SK-N-SH (cell line): ENCODE measurements around the gene PPP1R37. TPM values are rescaled to one million over a fixed set of nuclear protein-coding genes. Genes with fewer than 3 reads are reported as not detected.

Experiments used
- CTCF ChIA-PET: fragments of 300-600, 350-600 bp; formaldehyde crosslinking; extraction: SDS; loops from one replicate; lab custom pipeline; 2021; lab: Yijun Ruan, JAX
- POLR2A ChIA-PET: fragments of 350-600 bp; sonication (Branson Sonifier 250); formaldehyde crosslinking; extraction: SDS; loops from one replicate; lab custom pipeline; 2020; ENCODE audit warnings: antibody characterized with exemption, inconsistent platforms; lab: Yijun Ruan, JAX
- DNase-seq: peaks from one replicate; pipeline ENCODE4 v3.0.0; 2012
- H2AFZ ChIP-seq: fragments of 200-600 bp; sonication (generic); 2 replicates; pipeline ENCODE4 v1.8.1; 2016; ENCODE audit warnings: antibody characterized with exemption, mild to moderate bottlenecking, low read depth
- H3F3A ChIP-seq: fragments of 200-600 bp; sonication (generic); replicated peaks from 2 replicates; pipeline ENCODE3; 2016; ENCODE audit warnings: antibody characterized with exemption, mild to moderate bottlenecking; ENCODE audit not compliant: insufficient read depth
- H3K27ac ChIP-seq, 2 experiments: fragments of 200-500 bp in 1 of 2; fragments of 200-600 bp in 1 of 2; sonication (Bioruptor generic) in 1 of 2; sonication (generic), shearing (Covaris generic) in 1 of 2; 2 replicates each; pipeline versions ENCODE4 v1.5.1 to v1.6.1; 2014 to 2016; ENCODE audit warnings: low read depth in 2 of 2, inconsistent platforms in 1 of 2, low read length in 1 of 2, mild to moderate bottlenecking in 1 of 2, mixed read lengths in 1 of 2
- H3K27me3 ChIP-seq: fragments of 200-600 bp; sonication (generic), shearing (Covaris generic); 2 replicates; pipeline ENCODE4 v1.6.1; 2016; ENCODE audit warnings: mixed run types; ENCODE audit not compliant: insufficient read depth
- H3K36me3 ChIP-seq, 2 experiments: fragments of 200-500 bp in 1 of 2; fragments of 200-600 bp in 1 of 2; sonication (Bioruptor generic) in 1 of 2; sonication (generic) in 1 of 2; replicated peaks in 1 of 2; 2 replicates each; pipeline versions ENCODE3 to v1.5.1; 2014 to 2016; ENCODE audit warnings: low read length in 1 of 2, mild to moderate bottlenecking in 1 of 2; ENCODE audit not compliant: insufficient read depth in 2 of 2, control insufficient read depth in 1 of 2
- H3K4me1 ChIP-seq, 2 experiments: fragments of 200-500 bp in 1 of 2; fragments of 200-600 bp in 1 of 2; sonication (Bioruptor generic) in 1 of 2; sonication (generic), shearing (Covaris generic) in 1 of 2; 2 replicates each; pipeline versions ENCODE4 v1.5.1 to v1.6.1; 2014 to 2016; ENCODE audit warnings: low read depth in 1 of 2, low read length in 1 of 2, mixed run types in 1 of 2; ENCODE audit not compliant: insufficient read depth in 2 of 2, control insufficient read depth in 1 of 2
- H3K4me2 ChIP-seq: fragments of 200-600 bp; sonication (generic), shearing (Covaris generic); 2 replicates; pipeline ENCODE4 v1.6.1; 2017; ENCODE audit warnings: mixed run types
- H3K4me3 ChIP-seq, 2 experiments: fragments of 200-500 bp in 1 of 2; fragments of 200-600 bp in 1 of 2; sonication (Bioruptor generic) in 1 of 2; sonication (generic), shearing (Covaris generic) in 1 of 2; 2 replicates each; pipeline versions ENCODE4 v1.5.1 to v1.8.1; 2014 to 2016; ENCODE audit warnings: low read depth in 2 of 2, inconsistent platforms in 1 of 2, low read length in 1 of 2, mild to moderate bottlenecking in 1 of 2, mixed read lengths in 1 of 2, moderate library complexity in 1 of 2
- H3K79me2 ChIP-seq: fragments of 200-600 bp; sonication (generic); 2 replicates; pipeline ENCODE4 v1.8.1; 2017; ENCODE audit warnings: mild to moderate bottlenecking; ENCODE audit not compliant: insufficient read depth
- H3K9ac ChIP-seq: fragments of 200-600 bp; sonication (generic); 2 replicates; pipeline ENCODE4 v1.6.1; 2017; ENCODE audit warnings: mixed run types
- H3K9me2 ChIP-seq: fragments of 200-600 bp; sonication (generic); 2 replicates; pipeline ENCODE4 v1.6.1; 2017; ENCODE audit warnings: mixed run types
- H3K9me3 ChIP-seq: fragments of 200-600 bp; sonication (generic); 2 replicates; pipeline ENCODE4 v1.6.1; 2017; ENCODE audit warnings: mixed run types, mild to moderate bottlenecking, moderate library complexity
- H4K20me1 ChIP-seq: fragments of 200-600 bp; sonication (generic); 2 replicates; pipeline ENCODE4 v1.6.1; 2017; ENCODE audit warnings: mild to moderate bottlenecking, mixed run types; ENCODE audit not compliant: insufficient read depth
- CTCF ChIP-seq: fragments of 200-600 bp; sonication (generic); IDR thresholded peaks from 2 replicates; pipeline ENCODE4 v1.6.1; 2017; ENCODE audit warnings: antibody characterized with exemption, mild to moderate bottlenecking, moderate library complexity
- EP300 ChIP-seq, 2 experiments: IDR thresholded peaks; 2 replicates each; pipeline versions ENCODE4 v1.4.0 to v1.6.1; 2012; ENCODE audit warnings: borderline replicate concordance in 1 of 2, low read depth in 1 of 2, low read length in 1 of 2
- FOSL2 ChIP-seq: IDR thresholded peaks from 2 replicates; pipeline ENCODE4 v1.4.0; 2012; ENCODE audit warnings: low read depth, mild to moderate bottlenecking, moderate library complexity, borderline replicate concordance
- GABPA ChIP-seq: IDR thresholded peaks from 2 replicates; pipeline ENCODE4 v1.4.0; 2012; ENCODE audit warnings: low read depth, mild to moderate bottlenecking
- GATA2 ChIP-seq: sonication (generic); formaldehyde crosslinking; IDR thresholded peaks from 2 replicates; pipeline ENCODE4 v1.5.0; 2020; ENCODE audit warnings: mild to moderate bottlenecking, missing genetic modification reagents
- JUND ChIP-seq: IDR thresholded peaks from 2 replicates; pipeline ENCODE4 v1.4.0; 2012
- MEF2A ChIP-seq: IDR thresholded peaks from 2 replicates; pipeline ENCODE4 v1.4.0; 2012; ENCODE audit warnings: low read depth, borderline replicate concordance
- MXI1 ChIP-seq: IDR thresholded peaks from 2 replicates; pipeline ENCODE4 v1.6.1; 2012; ENCODE audit warnings: mild to moderate bottlenecking, low read depth, low read length, improper control_type of control experiment
- NFIC ChIP-seq: IDR thresholded peaks from 2 replicates; pipeline ENCODE4 v1.4.0; 2012; ENCODE audit warnings: borderline replicate concordance
- NRF1 ChIP-seq: IDR thresholded peaks from 2 replicates; pipeline ENCODE4 v1.6.1; 2012; ENCODE audit warnings: low read depth, mild to moderate bottlenecking, low read length
- RAD21 ChIP-seq: IDR thresholded peaks from 2 replicates; pipeline ENCODE4 v1.6.1; 2012; ENCODE audit warnings: mild to moderate bottlenecking, low read length
- REST ChIP-seq: IDR thresholded peaks from 2 replicates; pipeline ENCODE4 v1.6.1; 2012; ENCODE audit warnings: mild to moderate bottlenecking, low read depth, low read length, moderate library complexity
- SMC3 ChIP-seq: IDR thresholded peaks from 2 replicates; pipeline ENCODE4 v1.6.1; 2012; ENCODE audit warnings: low read depth, low read length, improper control_type of control experiment
- TAF1 ChIP-seq: IDR thresholded peaks from 2 replicates; pipeline ENCODE4 v1.6.1; 2012; ENCODE audit warnings: low read depth, mild to moderate bottlenecking, low read length, moderate library complexity, borderline replicate concordance
- TCF12 ChIP-seq: IDR thresholded peaks from 2 replicates; pipeline ENCODE4 v1.4.0; 2012
- TEAD4 ChIP-seq: IDR thresholded peaks from 2 replicates; pipeline ENCODE4 v1.4.0; 2012; ENCODE audit warnings: mild to moderate bottlenecking, borderline replicate concordance; ENCODE audit not compliant: insufficient read depth
- USF1 ChIP-seq: IDR thresholded peaks from 2 replicates; pipeline ENCODE4 v1.4.0; 2012; ENCODE audit warnings: low read depth, borderline replicate concordance
- USF2 ChIP-seq: fragments of 150-350 bp; IDR thresholded peaks from 2 replicates; pipeline ENCODE4 v1.6.1; 2017; ENCODE audit warnings: antibody characterized with exemption, low read length, low read depth, borderline replicate concordance
- WGBS: methylation state at CpG from one replicate; pipeline ENCODE4 v1.1.6; 2017; ENCODE audit warnings: low lambda C conversion rate; 5-methylcytosine and 5-hydroxymethylcytosine counted together
- polyA plus RNA-seq, 3 experiments: library from polyadenylated mRNA; depleted of rRNA; stranded (reverse); fragments of >200 nt; gene quantifications; 2 replicates each; pipeline ENCODE4 v1.2.3, GENCODE V29; 2012
- TF ChIP-seq, protein P1 (sequence below): IDR thresholded peaks from 2 replicates; pipeline ENCODE4 v1.4.0; 2012; ENCODE audit warnings: low read depth, borderline replicate concordance

PPP1R37 gene
- polyA plus RNA-seq, 1 of the 3 experiments (the other 2 are of a cell fraction): 24.4 TPM

DNA sequence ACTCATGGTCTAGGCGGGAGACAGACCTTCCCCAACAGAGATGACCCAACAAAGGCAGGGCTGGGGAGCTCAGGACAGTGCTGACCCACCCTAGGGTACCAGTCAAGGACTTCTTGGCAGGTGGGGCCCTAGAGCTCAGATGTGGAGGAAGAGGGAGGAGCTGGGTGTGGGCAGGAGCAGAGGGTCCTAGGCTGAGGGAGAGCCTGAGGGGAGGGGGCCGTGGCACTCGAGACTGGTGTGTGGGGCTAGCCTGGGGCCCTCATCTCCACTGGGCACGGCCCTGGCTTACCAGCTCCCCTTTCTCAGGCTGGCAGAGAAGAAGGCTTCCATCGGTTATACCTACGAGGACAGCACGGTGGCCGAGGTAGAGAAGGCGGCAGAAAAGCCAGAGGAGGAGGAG lies 35.5 kb upstream of the PPP1R37 start:
- no peak for DNase-seq
- H3K9ac ChIP-seq: no peak overlapping the region
- ChIA-PET POLR2A (interaction anchor here (0.8 to 1.0 kb wide), 2 partner anchors 19 to 21 kb away, joined by 3 read pairs; partner anchors contain the start of genes CLASRP and GEMIN7), CTCF (interaction anchor here (1.3 kb wide), 1 partner anchor 13 kb away, joined by 6 read pairs; no protein-coding TSS in a partner anchor)
- no peaks in the 10 kb centered on the region for H3K4me1 ChIP-seq
- TF ChIP-seq TAF1 (no peak), CTCF (no peak), EP300 (IDR thresholded peaks at IDR 0.05; ENCODE audit: borderline replicate concordance in 1 of 2, low read depth in 1 of 2, low read length in 1 of 2) (no peak), USF2 (no peak), MXI1 (no peak), SMC3 (no peak), USF1 (no peak), NRF1 (no peak), RAD21 (no peak), MEF2A (no peak), GABPA (no peak), TCF12 (no peak), GATA2 (CRISPR knock-in tag) (no peak), TEAD4 (no peak), JUND (no peak), NFIC (no peak), FOSL2 (no peak), REST (no peak)
- TF ChIP-seq, protein P1, sequence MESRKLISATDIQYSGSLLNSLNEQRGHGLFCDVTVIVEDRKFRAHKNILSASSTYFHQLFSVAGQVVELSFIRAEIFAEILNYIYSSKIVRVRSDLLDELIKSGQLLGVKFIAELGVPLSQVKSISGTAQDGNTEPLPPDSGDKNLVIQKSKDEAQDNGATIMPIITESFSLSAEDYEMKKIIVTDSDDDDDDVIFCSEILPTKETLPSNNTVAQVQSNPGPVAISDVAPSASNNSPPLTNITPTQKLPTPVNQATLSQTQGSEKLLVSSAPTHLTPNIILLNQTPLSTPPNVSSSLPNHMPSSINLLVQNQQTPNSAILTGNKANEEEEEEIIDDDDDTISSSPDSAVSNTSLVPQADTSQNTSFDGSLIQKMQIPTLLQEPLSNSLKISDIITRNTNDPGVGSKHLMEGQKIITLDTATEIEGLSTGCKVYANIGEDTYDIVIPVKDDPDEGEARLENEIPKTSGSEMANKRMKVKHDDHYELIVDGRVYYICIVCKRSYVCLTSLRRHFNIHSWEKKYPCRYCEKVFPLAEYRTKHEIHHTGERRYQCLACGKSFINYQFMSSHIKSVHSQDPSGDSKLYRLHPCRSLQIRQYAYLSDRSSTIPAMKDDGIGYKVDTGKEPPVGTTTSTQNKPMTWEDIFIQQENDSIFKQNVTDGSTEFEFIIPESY: no peak
- peaks cover 38 to 74% of the 10 kb centered on the region in 2 experiments for H3K36me3 ChIP-seq
- H3F3A ChIP-seq: peaks cover 4% of the 10 kb centered on the region
- peaks cover 33% of the 10 kb centered on the region; the same call in 1 of the 2 replicates for H3K79me2 ChIP-seq
- H2AFZ ChIP-seq: no peak overlapping the region
- no peak overlapping the region for H3K4me3 ChIP-seq
- H3K27me3 ChIP-seq: no peaks in the 10 kb centered on the region
- H3K27ac ChIP-seq: no peak overlapping the region
- 90% methylated on average over 9 of the region's 9 CpGs for WGBS
- no peaks in the 10 kb centered on the region for H3K9me3 ChIP-seq
- peaks cover 15% of the 10 kb centered on the region for H4K20me1 ChIP-seq
- no peaks in the 10 kb centered on the region for H3K9me2 ChIP-seq
- no peak overlapping the region for H3K4me2 ChIP-seq
